ENCODE data around the gene PREB. TPM values are rescaled to one million over a fixed set of nuclear protein-coding genes. Genes with fewer than 3 reads are reported as not detected.

The PREB gene
- total and polyA plus RNA-seq, 2 of the 13 experiments (the other 11 are each of a cell fraction or from before 2014, with no cell fraction given), result 112 to 192 TPM

GRCh38 chr2:27086724-27087593 lies 47.5 kb downstream of the PREB start, which contains the start of gene KHK (continued):
- no peak for TF ChIP-seq ZNF646 (CRISPR knock-in tag; IDR thresholded peaks at IDR 0.05)
- TF ChIP-seq KIAA2018 (CRISPR knock-in tag; IDR thresholded peaks at IDR 0.05; ENCODE audit: borderline replicate concordance), result no peak
- peak; percentile 39; the same call in 1 of the 2 replicates for TF ChIP-seq TOPORS (CRISPR knock-in tag; IDR thresholded peaks at IDR 0.05)
- no peak for TF ChIP-seq TOE1 (CRISPR knock-in tag; IDR thresholded peaks at IDR 0.05)
- TF ChIP-seq ZNF713 (CRISPR knock-in tag; IDR thresholded peaks at IDR 0.05), result no peak
- peak; percentile 76 for TF ChIP-seq ZBED4 (CRISPR knock-in tag; IDR thresholded peaks at IDR 0.05; ENCODE audit: borderline replicate concordance)
- no peak for TF ChIP-seq ZSCAN20 (CRISPR knock-in tag; IDR thresholded peaks at IDR 0.05; ENCODE audit: borderline replicate concordance)

Measured in HepG2 (cell line).